Measurements from ENCODE around the gene GP1BB. TPM values are rescaled to one million over a fixed set of nuclear protein-coding genes. Genes with fewer than 3 reads are reported as not detected.

Gene GP1BB
- polyA plus RNA-seq, 1 of the 3 experiments (the other 2 are of a cell fraction) = 1.5 TPM

GRCh38 chr22:19755145-19755710 is 31.9 kb downstream of the GP1BB start:
- H4K20me1 ChIP-seq (ENCODE audit: insufficient read depth) = no peaks in the 10 kb centered on the region
- H3K4me2 ChIP-seq = peak overlapping the region; percentile 41; the same call in 1 of the 2 replicates
- no peaks in the 10 kb centered on the region for H3K9me3 ChIP-seq
- no peaks in the 10 kb centered on the region for H3K9me2 ChIP-seq
- no peak overlapping the region; a peak in 1 of 4 replicates for H3K4me3 ChIP-seq (ENCODE audit: low read depth in 2 of 2, low read length in 1 of 2)
- ChIA-PET CTCF (interaction anchor here (0.8 to 2.5 kb wide), 9 partner anchors 9 to 155 kb away, joined by 3 to 15 read pairs (median 5); no protein-coding TSS in a partner anchor), POLR2A (no interaction called here)
- no peaks in the 10 kb centered on the region for H3F3A ChIP-seq (replicated peaks; ENCODE audit: insufficient read depth)
- no peaks in the 10 kb centered on the region for H3K79me2 ChIP-seq (ENCODE audit: insufficient read depth)
- TF ChIP-seq RAD21 (IDR thresholded peaks at IDR 0.05; ENCODE audit: low read length) = no peak
- TF ChIP-seq MXI1 (IDR thresholded peaks at IDR 0.05; ENCODE audit: low read depth, low read length) = no peak
- no peak for TF ChIP-seq MAX (IDR thresholded peaks at IDR 0.05; ENCODE audit: low read depth)
- no peak for TF ChIP-seq ZBTB33 (IDR thresholded peaks at IDR 0.05; ENCODE audit: borderline replicate concordance, low read depth)
- TF ChIP-seq TEAD4 (IDR thresholded peaks at IDR 0.05; ENCODE audit: borderline replicate concordance, insufficient read depth) = no peak
- TF ChIP-seq CTCF (IDR thresholded peaks at IDR 0.05) = no peak
- no peak for TF ChIP-seq YY1 (IDR thresholded peaks at IDR 0.05; ENCODE audit: low read depth)
- no peak for TF ChIP-seq NFIC (IDR thresholded peaks at IDR 0.05; ENCODE audit: borderline replicate concordance)
- TF ChIP-seq JUND (IDR thresholded peaks at IDR 0.05) = no peak
- no peak for TF ChIP-seq GATA2 (CRISPR knock-in tag; IDR thresholded peaks at IDR 0.05)
- no peak for TF ChIP-seq POLR2AphosphoS5 (IDR thresholded peaks at IDR 0.05; ENCODE audit: low read depth, low read length)
- TF ChIP-seq NRF1 (IDR thresholded peaks at IDR 0.05; ENCODE audit: low read depth, low read length) = no peak
- TF ChIP-seq SIN3A (IDR thresholded peaks at IDR 0.05; ENCODE audit: borderline replicate concordance, low read depth, low read length) = no peak
- no peak overlapping the region for H3K9ac ChIP-seq
- DNase-seq = no peak
- H3K36me3 ChIP-seq (replicated peaks in 1 of 2; ENCODE audit: control insufficient read depth in 1 of 2, insufficient read depth in 2 of 2, low read length in 1 of 2) = no peaks in the 10 kb centered on the region
- 15% methylated on average over 36 of the region's 59 CpGs for WGBS (ENCODE audit: low lambda C conversion rate)
- peaks cover 53% of the 10 kb centered on the region for H3K27me3 ChIP-seq (ENCODE audit: insufficient read depth)
- peaks cover 0 to 6% of the 10 kb centered on the region in 2 experiments; a peak in 2 of 4 replicates for H3K4me1 ChIP-seq (ENCODE audit: control insufficient read depth in 1 of 2, insufficient read depth in 2 of 2, low read depth in 1 of 2, low read length in 1 of 2)
- no peak overlapping the region for H2AFZ ChIP-seq (ENCODE audit: low read depth)
- no peak overlapping the region for H3K27ac ChIP-seq (ENCODE audit: low read depth in 2 of 2, low read length in 1 of 2)

Measured in SK-N-SH (cell line).